Osteoblast (primary cell): Measurements from ENCODE around the gene NCOA1. TPM values are rescaled to one million over a fixed set of nuclear protein-coding genes. Genes with fewer than 3 reads are reported as not detected.

Experiments
- DNase-seq: peaks from one replicate; pipeline ENCODE4 v3.0.0; 2011; ENCODE audit warnings: low spot score, mixed read lengths; ENCODE audit not compliant: insufficient read length; ENCODE audit errors: missing footprints
- H2AFZ ChIP-seq: 2 replicates; pipeline ENCODE4 v1.6.0; 2011; ENCODE audit warnings: mild to moderate bottlenecking, low read length
- H3K27ac ChIP-seq: 2 replicates; pipeline ENCODE4 v1.5.1; 2011; ENCODE audit warnings: mild to moderate bottlenecking, low read depth, low read length, moderate library complexity
- H3K27me3 ChIP-seq: 2 replicates; pipeline ENCODE4 v1.6.0; 2012; ENCODE audit warnings: mild to moderate bottlenecking, control low read depth, inconsistent platforms, low read length, moderate library complexity; ENCODE audit not compliant: insufficient read depth
- H3K36me3 ChIP-seq: 2 replicates; pipeline ENCODE4 v1.5.1; 2011; ENCODE audit warnings: mild to moderate bottlenecking, low read length, control low read depth, moderate library complexity; ENCODE audit not compliant: insufficient read depth
- H3K4me1 ChIP-seq: 2 replicates; pipeline ENCODE4 v1.5.1; 2011; ENCODE audit warnings: mild to moderate bottlenecking, low read length, control low read depth, moderate library complexity; ENCODE audit not compliant: insufficient read depth
- H3K4me2 ChIP-seq: 2 replicates; pipeline ENCODE4 v1.6.0; 2011; ENCODE audit warnings: mild to moderate bottlenecking, low read length; ENCODE audit not compliant: insufficient read depth
- H3K4me3 ChIP-seq: fragments of 200-600 bp; sonication (generic); 3 replicates; pipeline ENCODE4 v1.5.1; 2012; ENCODE audit warnings: mild to moderate bottlenecking, low read length, inconsistent platforms; ENCODE audit not compliant: insufficient read depth
- H3K79me2 ChIP-seq: 2 replicates; pipeline ENCODE4 v1.6.0; 2012; ENCODE audit warnings: mild to moderate bottlenecking, low read length, control low read depth, inconsistent platforms; ENCODE audit not compliant: insufficient read depth
- H3K9me3 ChIP-seq: 2 replicates; pipeline ENCODE4 v1.5.1; 2011; ENCODE audit warnings: low read depth, low read length, control low read depth
- H4K20me1 ChIP-seq: 2 replicates; pipeline ENCODE4 v1.6.0; 2012; ENCODE audit warnings: mild to moderate bottlenecking, low read length, control low read depth; ENCODE audit not compliant: insufficient read depth
- total RNA-seq: library from RNA; depleted of rRNA; stranded (reverse); fragments of >200 nt; gene quantifications from 2 replicates; pipeline ENCODE4 v1.2.3, GENCODE V29; 2012
- TF ChIP-seq, protein P1 (sequence below): IDR thresholded peaks from 2 replicates; pipeline ENCODE4 v1.5.1; 2011; ENCODE audit warnings: mild to moderate bottlenecking, low read depth, low read length, moderate library complexity; ENCODE audit errors: extremely low read depth

The NCOA1 gene
- total RNA-seq, 1 donor = 23.2 TPM

DNA sequence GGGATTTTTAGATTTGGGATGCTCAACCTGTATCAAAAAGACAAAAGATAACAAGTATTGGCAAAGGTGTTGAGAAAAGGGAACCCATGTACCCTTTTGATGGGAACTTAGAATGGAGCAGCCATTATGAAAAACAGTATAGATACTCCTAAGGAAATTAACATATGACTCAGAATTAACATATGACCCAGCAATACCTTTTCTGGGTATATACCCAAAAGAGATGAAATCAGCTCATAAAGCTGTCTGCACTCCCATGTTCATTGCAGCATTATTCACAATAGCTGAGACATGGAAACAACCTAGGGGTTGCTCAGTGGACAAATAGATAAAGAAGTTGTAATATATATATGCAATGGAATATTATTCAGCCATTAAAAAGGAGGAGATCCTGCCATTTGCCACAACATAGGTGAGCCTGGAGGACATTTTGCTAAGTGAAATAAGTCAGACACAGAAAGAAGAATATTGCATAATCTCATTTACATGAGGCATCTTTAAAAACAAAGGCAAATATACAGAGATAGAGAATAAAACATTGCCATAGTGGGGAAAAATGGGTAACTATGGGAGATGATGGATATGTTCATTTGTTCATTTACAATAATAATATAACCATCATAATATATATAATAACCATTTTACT lies 160.1 kb downstream of the NCOA1 start:
- H3K79me2 ChIP-seq = no peaks in the 10 kb centered on the region
- H3K27me3 ChIP-seq = no peaks in the 10 kb centered on the region
- TF ChIP-seq, protein P1, sequence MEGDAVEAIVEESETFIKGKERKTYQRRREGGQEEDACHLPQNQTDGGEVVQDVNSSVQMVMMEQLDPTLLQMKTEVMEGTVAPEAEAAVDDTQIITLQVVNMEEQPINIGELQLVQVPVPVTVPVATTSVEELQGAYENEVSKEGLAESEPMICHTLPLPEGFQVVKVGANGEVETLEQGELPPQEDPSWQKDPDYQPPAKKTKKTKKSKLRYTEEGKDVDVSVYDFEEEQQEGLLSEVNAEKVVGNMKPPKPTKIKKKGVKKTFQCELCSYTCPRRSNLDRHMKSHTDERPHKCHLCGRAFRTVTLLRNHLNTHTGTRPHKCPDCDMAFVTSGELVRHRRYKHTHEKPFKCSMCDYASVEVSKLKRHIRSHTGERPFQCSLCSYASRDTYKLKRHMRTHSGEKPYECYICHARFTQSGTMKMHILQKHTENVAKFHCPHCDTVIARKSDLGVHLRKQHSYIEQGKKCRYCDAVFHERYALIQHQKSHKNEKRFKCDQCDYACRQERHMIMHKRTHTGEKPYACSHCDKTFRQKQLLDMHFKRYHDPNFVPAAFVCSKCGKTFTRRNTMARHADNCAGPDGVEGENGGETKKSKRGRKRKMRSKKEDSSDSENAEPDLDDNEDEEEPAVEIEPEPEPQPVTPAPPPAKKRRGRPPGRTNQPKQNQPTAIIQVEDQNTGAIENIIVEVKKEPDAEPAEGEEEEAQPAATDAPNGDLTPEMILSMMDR = no peak
- H2AFZ ChIP-seq = no peak overlapping the region
- no peaks in the 10 kb centered on the region for H3K9me3 ChIP-seq
- H3K4me3 ChIP-seq = no peak overlapping the region
- H3K36me3 ChIP-seq = no peaks in the 10 kb centered on the region
- no peak for DNase-seq
- H4K20me1 ChIP-seq = no peaks in the 10 kb centered on the region
- no peak overlapping the region for H3K27ac ChIP-seq
- no peaks in the 10 kb centered on the region for H3K4me1 ChIP-seq
- H3K4me2 ChIP-seq = no peak overlapping the region

DNA sequence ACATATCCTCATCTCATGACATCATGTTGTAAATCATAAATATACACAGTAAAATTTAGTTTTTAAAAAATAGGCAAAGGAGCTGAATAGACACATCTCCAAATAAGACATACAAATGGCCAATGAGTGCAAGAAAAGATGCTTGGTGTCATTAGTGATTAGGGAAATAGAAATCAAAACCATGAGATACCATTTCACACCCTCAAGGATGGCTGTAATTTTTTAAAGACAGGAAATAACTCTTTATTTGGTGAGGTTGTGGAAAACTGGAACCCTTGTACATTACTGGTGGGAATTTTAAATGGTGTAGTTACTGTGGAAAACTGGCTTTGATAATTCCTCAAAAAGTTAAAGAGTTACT lies 160.6 kb downstream of the NCOA1 start:
- no peaks in the 10 kb centered on the region for H3K36me3 ChIP-seq
- no peaks in the 10 kb centered on the region for H3K4me1 ChIP-seq
- no peak overlapping the region for H2AFZ ChIP-seq
- no peaks in the 10 kb centered on the region for H4K20me1 ChIP-seq
- no peak for DNase-seq
- H3K9me3 ChIP-seq = no peaks in the 10 kb centered on the region
- H3K27ac ChIP-seq = no peak overlapping the region
- TF ChIP-seq, protein P1 = no peak
- no peak overlapping the region for H3K4me3 ChIP-seq
- no peaks in the 10 kb centered on the region for H3K27me3 ChIP-seq
- no peak overlapping the region for H3K4me2 ChIP-seq
- no peaks in the 10 kb centered on the region for H3K79me2 ChIP-seq

DNA sequence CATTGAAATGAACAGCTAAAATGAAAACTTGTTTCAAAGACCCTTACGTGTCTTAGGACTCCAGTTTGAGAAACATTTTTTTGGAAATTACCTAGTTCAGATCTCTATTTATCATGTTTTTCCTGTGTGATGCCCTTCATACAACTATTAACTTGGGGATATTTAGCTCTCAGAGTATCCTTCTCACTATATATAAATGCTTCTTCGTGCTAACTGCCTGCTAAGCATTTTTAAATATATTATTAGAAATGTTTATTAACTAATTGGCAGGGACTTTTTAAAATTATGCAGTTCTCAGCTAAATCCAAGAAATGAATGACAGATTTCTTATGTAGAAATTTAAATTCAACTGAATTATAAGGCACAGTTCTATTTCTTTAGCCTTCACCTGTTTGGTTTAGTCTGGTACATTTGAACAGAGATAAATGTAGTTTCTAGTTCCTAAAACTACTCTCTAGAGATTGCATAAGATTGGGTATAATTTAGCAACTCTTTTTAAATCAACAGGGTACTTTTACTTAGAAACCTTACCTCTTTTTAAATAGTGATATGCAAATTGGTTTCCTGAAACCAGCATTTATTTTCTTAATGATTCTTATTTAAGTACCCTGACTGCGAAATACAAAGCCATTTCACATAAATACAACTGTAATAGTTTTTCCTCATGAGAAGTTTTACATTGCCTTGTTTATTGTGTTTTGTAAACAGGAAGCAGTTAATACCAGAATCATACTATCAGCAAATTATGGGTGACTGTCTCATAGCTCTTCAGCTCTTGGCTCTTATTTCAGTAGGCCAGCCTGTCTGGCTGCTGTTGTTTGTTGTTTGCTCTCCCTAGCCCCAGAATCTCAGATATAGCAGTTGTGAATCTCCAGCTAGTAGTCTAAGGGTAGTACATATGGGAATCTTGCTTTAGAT lies 161.5 kb downstream of the NCOA1 start:
- H2AFZ ChIP-seq = no peak overlapping the region
- H3K79me2 ChIP-seq = no peaks in the 10 kb centered on the region
- H3K36me3 ChIP-seq = no peaks in the 10 kb centered on the region
- no peaks in the 10 kb centered on the region for H4K20me1 ChIP-seq
- H3K27ac ChIP-seq = no peak overlapping the region
- no peak overlapping the region for H3K4me2 ChIP-seq
- no peaks in the 10 kb centered on the region for H3K4me1 ChIP-seq
- H3K4me3 ChIP-seq = no peak overlapping the region
- H3K9me3 ChIP-seq = no peaks in the 10 kb centered on the region
- no peaks in the 10 kb centered on the region for H3K27me3 ChIP-seq
- TF ChIP-seq, protein P1 = no peak
- DNase-seq = no peak

DNA sequence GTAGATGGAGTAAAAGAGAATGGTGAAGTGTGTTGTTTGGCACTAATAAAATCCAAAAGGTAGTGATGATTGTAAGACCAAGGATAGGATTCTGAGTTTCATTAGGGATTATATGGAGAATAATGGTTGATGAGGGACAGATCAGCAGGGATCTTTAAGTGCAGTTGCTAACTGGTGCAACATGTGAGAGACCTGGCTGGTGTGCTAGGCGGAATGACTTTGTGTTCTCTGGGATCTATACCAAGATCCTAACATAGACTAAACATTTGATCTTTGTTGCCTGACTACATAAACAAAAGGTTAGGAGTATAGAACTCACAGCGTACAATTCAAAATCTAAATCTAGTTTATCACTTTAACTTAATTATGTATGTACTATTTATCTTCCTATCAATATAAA lies 166.8 kb downstream of the NCOA1 start:
- no peaks in the 10 kb centered on the region for H3K79me2 ChIP-seq
- H3K27me3 ChIP-seq = no peaks in the 10 kb centered on the region
- TF ChIP-seq, protein P1 = no peak
- no peaks in the 10 kb centered on the region for H4K20me1 ChIP-seq
- H3K9me3 ChIP-seq = no peaks in the 10 kb centered on the region
- H3K4me2 ChIP-seq = no peak overlapping the region
- no peak overlapping the region for H3K27ac ChIP-seq
- H3K4me3 ChIP-seq = no peak overlapping the region
- no peaks in the 10 kb centered on the region for H3K36me3 ChIP-seq
- DNase-seq = no peak
- H2AFZ ChIP-seq = no peak overlapping the region
- no peaks in the 10 kb centered on the region for H3K4me1 ChIP-seq
